Activated naive CD8-positive, alpha-beta T cell treated with anti-CD3 and anti-CD28 coated beads, Interleukin-2, amount 10 ng/mL, durations not matched to agents 7 days and 5 days (primary cell): Measurements from ENCODE around the gene CSTB. TPM values are rescaled to one million over a fixed set of nuclear protein-coding genes. Genes with fewer than 3 reads are reported as not detected.
A peak's percentile ranks its signal among the peaks of the same experiment; 100 is the strongest.

Source experiments
- ATAC-seq: fragments of 150-1000 bp; cut with Tn5 transposase; one replicate; pipeline ENCODE4 v1.10.0; 2021; ENCODE audit warnings: low read depth, moderate library complexity
- POLR2A ChIA-PET: fragments of 350-600 bp; sonication (Branson Sonifier 250); formaldehyde crosslinking; loops from one replicate; lab custom pipeline; 2021; ENCODE audit warnings: antibody characterized with exemption; lab: Charles Lee
- DNase-seq: peaks from one replicate; pipeline ENCODE4 v3.0.0; 2021
- H3K27ac Mint-ChIP-seq: one replicate; pipeline ENCODE4 v1.8.0; 2022; ENCODE audit warnings: mild to moderate bottlenecking, mixed read lengths
- H3K27me3 Mint-ChIP-seq: one replicate; pipeline ENCODE4 v1.8.0; 2022; ENCODE audit warnings: mild to moderate bottlenecking, moderate library complexity, mixed read lengths
- H3K36me3 Mint-ChIP-seq: one replicate; pipeline ENCODE4 v1.8.0; 2021; ENCODE audit warnings: mild to moderate bottlenecking, mixed read lengths
- H3K4me1 Mint-ChIP-seq: one replicate; pipeline ENCODE4 v1.8.0; 2021; ENCODE audit warnings: mixed read lengths
- H3K4me3 Mint-ChIP-seq: one replicate; pipeline ENCODE4 v1.8.0; 2022; ENCODE audit warnings: mild to moderate bottlenecking, moderate library complexity, mixed read lengths
- H3K9me3 Mint-ChIP-seq: one replicate; pipeline ENCODE4 v1.8.0; 2021; ENCODE audit warnings: mixed read lengths
- total RNA-seq, 2 experiments: library from RNA; stranded (reverse); gene quantifications; one replicate each; pipeline ENCODE4 v1.2.3, GENCODE V29; 2021

CSTB gene
- total RNA-seq, 2 experiments from 2014 or later: 59.5 to 60.2 TPM

- ATAC-seq (no peak), DNase-seq (no peak)
- no peak overlapping the region for H3K4me3 Mint-ChIP-seq
- no peak overlapping the region for H3K27ac Mint-ChIP-seq
- POLR2A ChIA-PET: interaction anchor here (1.7 kb wide), 1 partner anchor 10 kb away, joined by 7 read pairs; no protein-coding TSS in a partner anchor
- peaks cover 16% of the 10 kb centered on the region for H3K4me1 Mint-ChIP-seq
- no peaks in the 10 kb centered on the region for H3K27me3 Mint-ChIP-seq
- no peaks in the 10 kb centered on the region for H3K9me3 Mint-ChIP-seq
- H3K36me3 Mint-ChIP-seq: peaks cover 15% of the 10 kb centered on the region
Measured at GRCh38 chr21:43737158-43737950, 38.8 kb downstream of the CSTB start.

DNA sequence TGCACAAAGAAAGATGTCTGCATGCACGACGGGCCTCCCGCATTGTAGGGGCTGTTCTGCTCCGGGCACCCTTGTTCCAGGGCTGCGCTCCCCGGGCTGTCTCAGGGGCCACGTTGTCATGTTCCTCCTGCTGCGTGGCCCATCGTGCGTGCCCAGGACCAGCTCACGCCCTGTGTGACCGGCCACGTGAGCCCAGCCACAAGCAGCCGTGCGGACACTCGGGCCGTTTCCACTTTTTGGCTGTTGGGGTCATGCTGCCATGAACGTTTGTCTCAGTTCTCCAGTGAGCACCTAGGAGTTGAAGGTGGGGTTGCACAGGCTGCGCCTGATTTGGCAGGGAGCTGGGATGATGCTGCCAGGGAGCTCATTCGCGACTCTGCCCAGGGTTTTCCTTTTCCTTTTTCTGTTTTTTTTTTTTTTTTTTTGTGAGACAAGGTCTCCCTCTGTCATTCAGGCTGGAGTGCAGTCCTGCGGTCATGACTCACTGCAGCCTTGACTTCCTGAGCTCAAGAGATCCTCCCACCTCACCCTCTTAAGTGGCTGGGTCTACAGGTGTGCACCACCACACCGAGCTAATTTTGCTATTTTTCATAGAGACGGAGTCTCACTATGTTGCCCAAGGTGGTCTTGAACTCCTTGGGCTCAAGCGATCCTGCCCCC lies 39.8 kb downstream of the CSTB start:
- POLR2A ChIA-PET: interaction anchor here (1.0 to 1.7 kb wide), 2 partner anchors 9 to 11 kb away, joined by 3 to 7 read pairs; no protein-coding TSS in a partner anchor
- ATAC-seq (no peak), DNase-seq (no peak)
- peaks cover 16% of the 10 kb centered on the region for H3K4me1 Mint-ChIP-seq
- H3K27me3 Mint-ChIP-seq: no peaks in the 10 kb centered on the region
- no peaks in the 10 kb centered on the region for H3K9me3 Mint-ChIP-seq
- peak overlapping the region; percentile 43 for H3K27ac Mint-ChIP-seq
- no peak overlapping the region for H3K4me3 Mint-ChIP-seq
- peaks cover 15% of the 10 kb centered on the region for H3K36me3 Mint-ChIP-seq

- H3K27ac Mint-ChIP-seq: peak overlapping the region; percentile 54
- H3K36me3 Mint-ChIP-seq: peaks cover 12% of the 10 kb centered on the region
- peaks cover 16% of the 10 kb centered on the region for H3K4me1 Mint-ChIP-seq
- H3K9me3 Mint-ChIP-seq: no peaks in the 10 kb centered on the region
- no peak for ATAC-seq
- H3K4me3 Mint-ChIP-seq: no peak overlapping the region
- no peak for DNase-seq
- no peaks in the 10 kb centered on the region for H3K27me3 Mint-ChIP-seq
- POLR2A ChIA-PET: interaction anchor here (0.8 to 1.0 kb wide), 2 partner anchors 12 to 26 kb away, joined by 3 read pairs; no protein-coding TSS in a partner anchor
Measured at GRCh38 chr21:43735236-43736091, 40.6 kb downstream of the CSTB start.

DNA sequence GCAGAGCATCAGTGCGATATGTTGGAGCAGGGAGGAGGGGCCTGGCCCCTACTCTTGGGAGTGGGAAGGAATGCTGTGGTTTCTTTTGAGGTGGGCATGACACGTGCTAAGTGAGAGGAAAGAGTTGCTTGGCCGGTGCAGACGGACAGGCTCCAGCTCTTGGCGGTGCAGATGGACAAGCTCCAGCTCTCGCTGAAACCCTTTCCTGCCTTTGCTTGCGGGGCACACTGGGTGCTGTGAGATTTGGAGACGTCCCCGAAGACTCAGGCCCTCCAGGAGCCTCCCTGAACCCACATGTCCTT lies 41.2 kb downstream of the CSTB start:
- no peaks in the 10 kb centered on the region for H3K27me3 Mint-ChIP-seq

GRCh38 chr21:43734131-43734927 lies 41.8 kb downstream of the CSTB start:
- H3K4me3 Mint-ChIP-seq: peak overlapping the region; percentile 13
- H3K27me3 Mint-ChIP-seq: no peaks in the 10 kb centered on the region
- H3K9me3 Mint-ChIP-seq: no peaks in the 10 kb centered on the region
- ATAC-seq (peak; percentile 35), DNase-seq (no peak)
- peak overlapping the region; percentile 54 for H3K27ac Mint-ChIP-seq
- POLR2A ChIA-PET: interaction anchor here (0.8 kb wide), 1 partner anchor 27 kb away, joined by 3 read pairs; no protein-coding TSS in a partner anchor
- H3K4me1 Mint-ChIP-seq: peaks cover 23% of the 10 kb centered on the region
- peaks cover 10% of the 10 kb centered on the region for H3K36me3 Mint-ChIP-seq

More for the DNA sequence above, 41.2 kb downstream of the CSTB start:
- peak overlapping the region; percentile 13 for H3K4me3 Mint-ChIP-seq
- H3K4me1 Mint-ChIP-seq: peaks cover 19% of the 10 kb centered on the region
- H3K36me3 Mint-ChIP-seq: peaks cover 11% of the 10 kb centered on the region
- peak overlapping the region; percentile 54 for H3K27ac Mint-ChIP-seq
- H3K9me3 Mint-ChIP-seq: no peaks in the 10 kb centered on the region
- ATAC-seq (no peak), DNase-seq (no peak)
- POLR2A ChIA-PET: interaction anchor here (0.8 kb wide), 1 partner anchor 27 kb away, joined by 3 read pairs; no protein-coding TSS in a partner anchor

DNA sequence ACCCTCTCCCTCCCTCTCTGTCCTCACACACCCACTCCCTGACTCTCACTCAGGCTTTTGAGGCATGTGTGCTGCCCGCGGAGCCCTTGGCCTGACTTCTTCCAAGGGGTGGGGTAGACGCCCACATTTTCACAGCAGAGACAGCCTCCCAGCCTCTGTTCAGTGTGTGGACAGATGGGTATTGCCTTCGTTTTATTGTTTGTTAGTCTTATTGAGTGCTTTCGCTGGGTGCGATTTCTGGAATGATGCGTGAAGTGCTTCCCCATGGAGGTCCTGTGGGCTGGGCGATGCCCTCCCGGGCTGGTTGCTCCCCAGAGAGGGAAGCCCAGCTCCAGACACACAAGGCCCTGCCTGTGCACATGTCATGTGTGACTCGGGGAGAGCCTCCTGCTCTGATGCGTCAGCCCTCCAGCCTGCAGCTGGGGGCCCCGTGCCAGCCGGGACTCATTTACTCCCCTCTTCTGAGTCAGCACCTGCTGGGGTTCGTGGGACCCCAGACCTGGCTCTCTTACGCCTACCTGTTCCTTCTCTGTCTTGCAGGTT lies 42.5 kb downstream of the CSTB start:
- Mint-ChIP-seq H3K27ac (peak overlapping the region; percentile 19), H3K4me3 (no peak overlapping the region), H3K4me1 (peaks cover 28% of the 10 kb centered on the region), H3K27me3 (no peaks in the 10 kb centered on the region), H3K36me3 (peaks cover 10% of the 10 kb centered on the region), H3K9me3 (no peaks in the 10 kb centered on the region)
- DNase-seq (no peak), ATAC-seq (no peak)
- POLR2A ChIA-PET: no interaction called here

DNA sequence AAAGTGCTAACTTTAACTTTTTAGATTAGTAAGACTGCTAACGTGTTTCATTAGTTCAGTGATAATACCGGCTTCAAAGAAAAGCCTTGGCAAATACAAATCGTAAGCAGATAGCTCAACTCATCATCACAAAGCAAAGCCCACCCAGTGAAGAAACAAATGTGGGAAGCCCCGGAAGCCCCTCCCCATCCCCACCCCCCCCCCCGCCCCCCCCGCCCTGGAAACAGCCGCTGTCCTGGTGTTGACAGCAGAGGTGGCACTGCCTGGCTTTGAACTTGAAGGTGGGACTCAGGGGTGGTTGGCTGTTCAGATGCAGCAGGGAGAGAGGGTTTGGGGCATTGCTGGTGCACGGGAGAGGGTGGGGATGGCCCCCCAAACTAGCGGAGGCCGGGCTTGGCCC lies 43.0 kb downstream of the CSTB start:
- no peaks in the 10 kb centered on the region for H3K9me3 Mint-ChIP-seq
- peaks cover 32% of the 10 kb centered on the region for H3K4me1 Mint-ChIP-seq
- no peak overlapping the region for H3K4me3 Mint-ChIP-seq
- H3K27me3 Mint-ChIP-seq: no peaks in the 10 kb centered on the region
- POLR2A ChIA-PET: no interaction called here
- DNase-seq (no peak), ATAC-seq (no peak)
- H3K27ac Mint-ChIP-seq: no peak overlapping the region
- peaks cover 10% of the 10 kb centered on the region for H3K36me3 Mint-ChIP-seq

GRCh38 chr21:43731891-43732711 lies 44.0 kb downstream of the CSTB start:
- DNase-seq: no peak
- H3K4me1 Mint-ChIP-seq: peaks cover 40% of the 10 kb centered on the region
- no peaks in the 10 kb centered on the region for H3K27me3 Mint-ChIP-seq
- no peak overlapping the region for H3K27ac Mint-ChIP-seq
- no peak overlapping the region for H3K4me3 Mint-ChIP-seq
- POLR2A ChIA-PET: no interaction called here
- no peak for ATAC-seq
- H3K36me3 Mint-ChIP-seq: peaks cover 8% of the 10 kb centered on the region
- H3K9me3 Mint-ChIP-seq: no peaks in the 10 kb centered on the region

GRCh38 chr21:43731476-43731875 lies 44.6 kb downstream of the CSTB start:
- no peaks in the 10 kb centered on the region for H3K9me3 Mint-ChIP-seq
- POLR2A ChIA-PET: no interaction called here
- H3K27me3 Mint-ChIP-seq: no peaks in the 10 kb centered on the region
- peaks cover 47% of the 10 kb centered on the region for H3K4me1 Mint-ChIP-seq
- no peak overlapping the region for H3K4me3 Mint-ChIP-seq
- ATAC-seq (no peak), DNase-seq (no peak)
- no peak overlapping the region for H3K27ac Mint-ChIP-seq
- peaks cover 8% of the 10 kb centered on the region for H3K36me3 Mint-ChIP-seq

GRCh38 chr21:43728467-43729390 lies 47.4 kb downstream of the CSTB start:
- ATAC-seq (peak; percentile 89), DNase-seq (peak; percentile 82)
- H3K9me3 Mint-ChIP-seq: no peaks in the 10 kb centered on the region
- H3K4me1 Mint-ChIP-seq: peaks cover 48% of the 10 kb centered on the region
- POLR2A ChIA-PET: interaction anchor here (1.5 to 4.2 kb wide), 5 partner anchors 8 to 69 kb away, joined by 5 to 35 read pairs (median 7); partner anchors contain the start of genes HSF2BP, PDXK and RRP1B
- H3K4me3 Mint-ChIP-seq: peak overlapping the region; percentile 81
- no peaks in the 10 kb centered on the region for H3K27me3 Mint-ChIP-seq
- H3K36me3 Mint-ChIP-seq: peaks cover 8% of the 10 kb centered on the region
- peak overlapping the region; percentile 76 for H3K27ac Mint-ChIP-seq

DNA sequence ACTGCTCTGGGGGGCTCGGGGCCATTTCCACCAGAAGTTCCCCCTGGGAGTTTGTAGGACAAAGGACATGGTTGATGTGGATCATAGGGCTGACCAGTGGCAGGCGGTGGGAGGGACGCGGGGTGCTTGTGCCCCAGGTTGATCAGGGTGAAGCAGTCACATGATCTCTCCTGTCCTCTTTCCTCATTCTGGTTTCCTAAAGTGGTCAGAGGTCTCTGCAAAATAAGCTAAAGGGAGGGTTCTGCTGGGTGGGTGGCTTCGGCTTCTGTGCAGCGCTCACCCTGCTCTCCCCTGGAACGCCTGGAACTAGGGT lies 48.0 kb downstream of the CSTB start:
- Mint-ChIP-seq H3K36me3 (peaks cover 9% of the 10 kb centered on the region), H3K4me1 (peaks cover 44% of the 10 kb centered on the region), H3K27me3 (no peaks in the 10 kb centered on the region), H3K4me3 (peak overlapping the region; percentile 81), H3K27ac (peak overlapping the region; percentile 76), H3K9me3 (no peaks in the 10 kb centered on the region)
- POLR2A ChIA-PET: interaction anchor here (1.5 to 4.2 kb wide), 5 partner anchors 8 to 68 kb away, joined by 5 to 35 read pairs (median 7); partner anchors contain the start of genes HSF2BP, PDXK and RRP1B
- no peak for ATAC-seq
- no peak for DNase-seq
